HEK293 (cell line): Measurements from ENCODE around the gene MAP3K5.

ENCODE experiments used
- CTCF ChIA-PET: fragments of 350-600 bp; formaldehyde crosslinking; extraction: SDS; loops from one replicate; lab custom pipeline; 2021; ENCODE audit warnings: antibody characterized with exemption; lab: Yijun Ruan, JAX
- POLR2A ChIA-PET: fragments of 300-600 bp; formaldehyde crosslinking; extraction: SDS; loops from one replicate; lab custom pipeline; 2020; ENCODE audit warnings: antibody characterized with exemption, inconsistent platforms; lab: Yijun Ruan, JAX
- H3K27ac ChIP-seq: fragments of 200-500 bp; sonication (Bioruptor generic); 2 replicates; pipeline ENCODE4 v1.5.1; 2014; ENCODE audit warnings: low read depth, low read length, control low read depth, inconsistent platforms; ENCODE audit errors: extremely low read depth
- H3K36me3 ChIP-seq, 2 experiments: fragments of 200-500 bp in 1 of 2; sonication (Bioruptor generic) in 1 of 2; 1 replicate in 1 of 2; 2 replicates in 1 of 2; pipeline ENCODE4 v1.5.1; 2014 to 2017; ENCODE audit warnings: inconsistent platforms in 2 of 2, low read length in 2 of 2; ENCODE audit not compliant: control insufficient read depth in 2 of 2, insufficient read depth in 1 of 2
- H3K4me1 ChIP-seq: fragments of 200-500 bp; sonication (Bioruptor generic); 2 replicates; pipeline ENCODE4 v1.5.1; 2014; ENCODE audit warnings: mild to moderate bottlenecking, low read length, inconsistent platforms; ENCODE audit not compliant: control insufficient read depth, insufficient read depth
- H3K4me3 ChIP-seq: 2 replicates; pipeline ENCODE4 v1.5.1; 2011; ENCODE audit warnings: low read depth, mild to moderate bottlenecking, control low read depth, low read length, moderate library complexity
- H3K9me3 ChIP-seq: fragments of 200-500 bp; sonication (Bioruptor generic); 2 replicates; pipeline ENCODE4 v1.5.1; 2014; ENCODE audit warnings: low read depth, low read length, inconsistent platforms; ENCODE audit not compliant: control insufficient read depth, insufficient read depth
- PRDM1 ChIP-seq: fragments of 450-650 bp; formaldehyde crosslinking; IDR thresholded peaks from 2 replicates; pipeline ENCODE4; 2016; ENCODE audit warnings: missing biosample characterization, missing genetic modification characterization
- SCRT2 ChIP-seq: fragments of 450-650 bp; formaldehyde crosslinking; IDR thresholded peaks from 2 replicates; pipeline ENCODE4 v1.5.1; 2016; ENCODE audit warnings: missing biosample characterization, missing genetic modification characterization
- WT1 ChIP-seq: fragments of 450-650 bp; formaldehyde crosslinking; IDR thresholded peaks from 2 replicates; pipeline ENCODE4 v1.5.1; 2016; ENCODE audit warnings: missing biosample characterization, missing genetic modification characterization
- ZNF133 ChIP-seq: fragments of 450-650 bp; formaldehyde crosslinking; IDR thresholded peaks from 2 replicates; pipeline ENCODE4 v1.5.1; 2016; ENCODE audit warnings: missing biosample characterization, missing genetic modification characterization
- ZNF169 ChIP-seq: fragments of 450-650 bp; formaldehyde crosslinking; IDR thresholded peaks from 2 replicates; pipeline ENCODE4 v1.5.1; 2016; ENCODE audit warnings: missing biosample characterization, missing genetic modification characterization
- ZNF24 ChIP-seq: fragments of 450-650 bp; formaldehyde crosslinking; IDR thresholded peaks from 2 replicates; pipeline ENCODE4 v1.5.1; 2016; ENCODE audit warnings: missing biosample characterization, missing genetic modification characterization
- ZNF391 ChIP-seq: fragments of 450-650 bp; formaldehyde crosslinking; IDR thresholded peaks from 2 replicates; pipeline ENCODE4 v1.5.1; 2016; ENCODE audit warnings: low read depth, missing biosample characterization, missing genetic modification characterization, borderline replicate concordance
- ZNF394 ChIP-seq: fragments of 450-650 bp; formaldehyde crosslinking; IDR thresholded peaks from 2 replicates; pipeline ENCODE4 v1.5.1; 2016; ENCODE audit warnings: missing biosample characterization, missing genetic modification characterization, mild to moderate bottlenecking, moderate library complexity, borderline replicate concordance
- ZNF501 ChIP-seq: fragments of 450-650 bp; formaldehyde crosslinking; IDR thresholded peaks from 2 replicates; pipeline ENCODE4 v1.5.1; 2016; ENCODE audit warnings: missing biosample characterization, missing genetic modification characterization
- ZNF560 ChIP-seq: fragments of 450-650 bp; formaldehyde crosslinking; IDR thresholded peaks from 2 replicates; pipeline ENCODE4 v1.5.1; 2017; ENCODE audit warnings: missing biosample characterization, missing genetic modification characterization, borderline replicate concordance
- ZNF585B ChIP-seq: fragments of 450-650 bp; formaldehyde crosslinking; IDR thresholded peaks from 2 replicates; pipeline ENCODE4 v1.5.1; 2016; ENCODE audit warnings: missing biosample characterization, missing genetic modification characterization
- ZNF626 ChIP-seq: fragments of 450-650 bp; sonication (Bioruptor Pico); formaldehyde crosslinking; IDR thresholded peaks from 2 replicates; pipeline ENCODE4 v1.5.1; 2018; ENCODE audit warnings: missing biosample characterization, missing genetic modification characterization, inconsistent platforms
- ZNF645 ChIP-seq: fragments of 450-650 bp; formaldehyde crosslinking; IDR thresholded peaks from 2 replicates; pipeline ENCODE4; 2016; ENCODE audit warnings: missing biosample characterization, missing genetic modification characterization
- ZNF701 ChIP-seq: fragments of 450-650 bp; formaldehyde crosslinking; IDR thresholded peaks from 2 replicates; pipeline ENCODE4 v1.5.1; 2016; ENCODE audit warnings: missing biosample characterization, missing genetic modification characterization
- ZNF707 ChIP-seq: fragments of 450-650 bp; formaldehyde crosslinking; IDR thresholded peaks from 2 replicates; pipeline ENCODE4 v1.5.1; 2016; ENCODE audit warnings: missing biosample characterization, missing genetic modification characterization
- ZNF747 ChIP-seq: fragments of 450-650 bp; formaldehyde crosslinking; IDR thresholded peaks from 2 replicates; pipeline ENCODE4 v1.5.1; 2016; ENCODE audit warnings: missing biosample characterization, missing genetic modification characterization
- ZNF768 ChIP-seq: fragments of 450-650 bp; formaldehyde crosslinking; IDR thresholded peaks from 2 replicates; pipeline ENCODE4 v1.5.1; 2018; ENCODE audit warnings: missing biosample characterization, mild to moderate bottlenecking, missing genetic modification characterization
- TF ChIP-seq, protein P1 (sequence below): fragments of 450-650 bp; formaldehyde crosslinking; IDR thresholded peaks from 2 replicates; pipeline ENCODE4 v1.5.1; 2017; ENCODE audit warnings: missing biosample characterization, missing genetic modification characterization
- TF ChIP-seq, protein P2 (sequence below): fragments of 450-650 bp; formaldehyde crosslinking; IDR thresholded peaks from 2 replicates; pipeline ENCODE4 v1.5.1; 2017; ENCODE audit warnings: missing biosample characterization, missing genetic modification characterization

Gene MAP3K5

DNA sequence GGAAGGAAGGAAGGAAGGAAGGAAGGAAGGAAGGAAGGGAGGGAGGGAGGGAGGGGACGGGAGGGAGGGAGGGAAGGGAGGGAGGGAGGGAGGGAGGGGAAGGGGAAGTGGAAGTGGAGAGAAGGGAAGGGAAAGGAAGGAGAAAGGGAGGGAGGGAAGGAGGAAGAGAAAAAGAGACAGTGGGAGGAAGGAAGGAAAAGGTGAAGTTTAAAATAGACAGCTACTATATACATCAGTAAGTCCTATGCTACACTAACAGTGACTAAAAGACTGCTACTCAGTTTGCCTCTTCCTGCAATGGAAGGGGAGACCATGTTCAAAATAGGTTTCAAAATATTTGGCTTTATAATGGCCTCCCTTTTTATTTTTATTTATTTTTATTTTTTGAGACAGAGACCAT is 22.5 kb downstream of the MAP3K5 start:
- TF ChIP-seq ZNF391 (tag by site-specific recombination) (no peak), ZNF169 (tag by site-specific recombination) (no peak), ZNF707 (tag by site-specific recombination) (no peak), ZNF701 (no peak), PRDM1 (peak; percentile 75), WT1 (tag by site-specific recombination) (no peak)
- Histone ChIP-seq H3K4me3 (no peak overlapping the region), H3K36me3 (no peaks in the 10 kb centered on the region), H3K27ac (no peak overlapping the region), H3K4me1 (peaks cover 14% of the 10 kb centered on the region), H3K9me3 (no peaks in the 10 kb centered on the region)
- CTCF ChIA-PET, result interaction anchor here (1.5 to 2.4 kb wide), 2 partner anchors 23 to 126 kb away, joined by 4 to 10 read pairs; partner anchors contain the start of gene MAP3K5
- POLR2A ChIA-PET, result no interaction called here

- Histone ChIP-seq H3K27ac (no peak overlapping the region), H3K36me3 (no peaks in the 10 kb centered on the region), H3K4me1 (peaks cover 10% of the 10 kb centered on the region), H3K4me3 (no peak overlapping the region), H3K9me3 (no peaks in the 10 kb centered on the region)
- ChIA-PET CTCF (interaction anchor here (1.5 kb wide), 1 partner anchor 125 kb away, joined by 4 read pairs; no protein-coding TSS in a partner anchor), POLR2A (no interaction called here)
- TF ChIP-seq SCRT2 (tag by site-specific recombination) (no peak), ZNF394 (tag by site-specific recombination) (no peak), ZNF24 (tag by site-specific recombination) (no peak), ZNF747 (tag by site-specific recombination) (no peak), ZNF391 (tag by site-specific recombination) (no peak), ZNF645 (no peak), ZNF501 (tag by site-specific recombination) (no peak), ZNF626 (tag by site-specific recombination) (no peak), ZNF768 (tag by site-specific recombination) (no peak), WT1 (tag by site-specific recombination) (no peak)
- TF ChIP-seq, protein P1, sequence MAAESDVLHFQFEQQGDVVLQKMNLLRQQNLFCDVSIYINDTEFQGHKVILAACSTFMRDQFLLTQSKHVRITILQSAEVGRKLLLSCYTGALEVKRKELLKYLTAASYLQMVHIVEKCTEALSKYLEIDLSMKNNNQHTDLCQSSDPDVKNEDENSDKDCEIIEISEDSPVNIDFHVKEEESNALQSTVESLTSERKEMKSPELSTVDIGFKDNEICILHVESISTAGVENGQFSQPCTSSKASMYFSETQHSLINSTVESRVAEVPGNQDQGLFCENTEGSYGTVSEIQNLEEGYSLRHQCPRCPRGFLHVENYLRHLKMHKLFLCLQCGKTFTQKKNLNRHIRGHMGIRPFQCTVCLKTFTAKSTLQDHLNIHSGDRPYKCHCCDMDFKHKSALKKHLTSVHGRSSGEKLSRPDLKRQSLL (tag by site-specific recombination), result no peak
These were observed 23.2 kb downstream of the MAP3K5 start for GRCh38 chr6:136769124-136769523.

GRCh38 chr6:136767570-136768309 is 24.5 kb downstream of the MAP3K5 start:
- TF ChIP-seq, protein P2, sequence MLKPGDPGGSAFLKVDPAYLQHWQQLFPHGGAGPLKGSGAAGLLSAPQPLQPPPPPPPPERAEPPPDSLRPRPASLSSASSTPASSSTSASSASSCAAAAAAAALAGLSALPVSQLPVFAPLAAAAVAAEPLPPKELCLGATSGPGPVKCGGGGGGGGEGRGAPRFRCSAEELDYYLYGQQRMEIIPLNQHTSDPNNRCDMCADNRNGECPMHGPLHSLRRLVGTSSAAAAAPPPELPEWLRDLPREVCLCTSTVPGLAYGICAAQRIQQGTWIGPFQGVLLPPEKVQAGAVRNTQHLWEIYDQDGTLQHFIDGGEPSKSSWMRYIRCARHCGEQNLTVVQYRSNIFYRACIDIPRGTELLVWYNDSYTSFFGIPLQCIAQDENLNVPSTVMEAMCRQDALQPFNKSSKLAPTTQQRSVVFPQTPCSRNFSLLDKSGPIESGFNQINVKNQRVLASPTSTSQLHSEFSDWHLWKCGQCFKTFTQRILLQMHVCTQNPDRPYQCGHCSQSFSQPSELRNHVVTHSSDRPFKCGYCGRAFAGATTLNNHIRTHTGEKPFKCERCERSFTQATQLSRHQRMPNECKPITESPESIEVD, result no peak
- no peak for TF ChIP-seq ZNF560 (tag by site-specific recombination)
- TF ChIP-seq ZNF133, result no peak
- TF ChIP-seq ZNF645, result no peak
- no peak for TF ChIP-seq ZNF585B (tag by site-specific recombination)
- Histone ChIP-seq H3K4me3 (no peak overlapping the region), H3K4me1 (peaks cover 9% of the 10 kb centered on the region), H3K9me3 (no peaks in the 10 kb centered on the region), H3K36me3 (no peaks in the 10 kb centered on the region), H3K27ac (no peak overlapping the region)
- ChIA-PET POLR2A (no interaction called here), CTCF (interaction anchor here (0.5 kb wide), 1 partner anchor 27 kb away, joined by 3 read pairs; no protein-coding TSS in a partner anchor)
